H9 (cell line): ENCODE measurements around the gene TMC3. TPM values are rescaled to one million over a fixed set of nuclear protein-coding genes. Genes with fewer than 3 reads are reported as not detected.

Experiments
- DNase-seq: peaks from one replicate; pipeline ENCODE4 v3.0.0-alpha.2; 2017
- H2AFZ ChIP-seq: one replicate; pipeline ENCODE4 v1.6.1; 2013; ENCODE audit warnings: mild to moderate bottlenecking, low read length, control low read depth, moderate library complexity
- H2AK5ac ChIP-seq: 2 replicates; pipeline ENCODE4 v1.6.1; 2013; ENCODE audit warnings: low read length, control low read depth, mixed read lengths; ENCODE audit not compliant: insufficient read length
- H2BK120ac ChIP-seq: one replicate; pipeline ENCODE4 v1.6.1; 2013; ENCODE audit warnings: low read depth, mild to moderate bottlenecking, low read length, control low read depth, inconsistent platforms; ENCODE audit not compliant: poor library complexity, severe bottlenecking
- H2BK12ac ChIP-seq: 2 replicates; pipeline ENCODE4 v1.6.1; 2013; ENCODE audit warnings: low read length, control low read depth, mixed read lengths, low read depth; ENCODE audit not compliant: insufficient read length
- H2BK15ac ChIP-seq: 2 replicates; pipeline ENCODE4 v1.6.1; 2013; ENCODE audit warnings: low read depth, low read length, control low read depth
- H2BK20ac ChIP-seq: one replicate; pipeline ENCODE4 v1.6.1; 2013; ENCODE audit warnings: low read depth, mild to moderate bottlenecking, low read length, control low read depth, inconsistent platforms; ENCODE audit not compliant: poor library complexity, severe bottlenecking
- H2BK5ac ChIP-seq: 2 replicates; pipeline ENCODE4 v1.6.1; 2013; ENCODE audit warnings: low read length, control low read depth, mixed read lengths; ENCODE audit not compliant: insufficient read length
- H3K14ac ChIP-seq: 2 replicates; pipeline ENCODE4 v1.6.1; 2013; ENCODE audit warnings: low read length, control low read depth; ENCODE audit not compliant: insufficient read depth
- H3K18ac ChIP-seq: 2 replicates; pipeline ENCODE4 v1.6.1; 2013; ENCODE audit warnings: low read depth, mild to moderate bottlenecking, mixed read lengths, low read length, control low read depth; ENCODE audit not compliant: insufficient read length
- H3K23ac ChIP-seq: 2 replicates; pipeline ENCODE4 v1.6.1; 2013; ENCODE audit warnings: low read length, control low read depth, mixed read lengths, low read depth; ENCODE audit not compliant: insufficient read length
- H3K23me2 ChIP-seq: 2 replicates; pipeline ENCODE4 v1.6.1; 2013; ENCODE audit warnings: low read depth, mild to moderate bottlenecking, mixed read lengths, low read length, control low read depth; ENCODE audit not compliant: insufficient read length, poor library complexity, severe bottlenecking
- H3K27ac ChIP-seq: 2 replicates; pipeline ENCODE4 v1.5.1; 2013; ENCODE audit warnings: low read length, control low read depth, mixed read lengths, low read depth; ENCODE audit not compliant: insufficient read length
- H3K27me3 ChIP-seq: 2 replicates; pipeline ENCODE4 v1.6.1; 2013; ENCODE audit warnings: low read length, control low read depth, inconsistent platforms; ENCODE audit not compliant: insufficient read depth
- H3K4ac ChIP-seq: 2 replicates; pipeline ENCODE4 v1.6.1; 2013; ENCODE audit warnings: low read depth, mild to moderate bottlenecking, control low read depth, inconsistent platforms, low read length, moderate library complexity
- H3K4me1 ChIP-seq: 2 replicates; pipeline ENCODE4 v1.6.1; 2013; ENCODE audit warnings: low read length, control low read depth, inconsistent platforms; ENCODE audit not compliant: insufficient read depth
- H3K4me2 ChIP-seq: 2 replicates; pipeline ENCODE4 v1.6.1; 2013; ENCODE audit warnings: low read length, control low read depth, mixed read lengths; ENCODE audit not compliant: insufficient read length, insufficient read depth
- H3K56ac ChIP-seq: 2 replicates; pipeline ENCODE4 v1.6.1; 2013; ENCODE audit warnings: low read depth, mild to moderate bottlenecking, mixed read lengths, low read length, control low read depth; ENCODE audit not compliant: insufficient read length
- H3K79me1 ChIP-seq: 2 replicates; pipeline ENCODE4 v1.6.1; 2013; ENCODE audit warnings: low read depth, mild to moderate bottlenecking, moderate library complexity, low read length, control low read depth, inconsistent platforms; ENCODE audit not compliant: insufficient read depth, poor library complexity, severe bottlenecking
- H3K79me2 ChIP-seq: 2 replicates; pipeline ENCODE4 v1.6.1; 2013; ENCODE audit warnings: low read length, control low read depth, inconsistent platforms; ENCODE audit not compliant: insufficient read depth
- H3K9ac ChIP-seq: 2 replicates; pipeline ENCODE4 v1.6.1; 2013; ENCODE audit warnings: low read length, control low read depth, mixed read lengths; ENCODE audit not compliant: insufficient read length; ENCODE audit errors: extremely low read depth
- H3K9me3 ChIP-seq: one replicate; pipeline ENCODE4 v1.6.1; 2013; ENCODE audit warnings: low read depth, low read length, inconsistent platforms; ENCODE audit not compliant: control insufficient read depth
- H3T11ph ChIP-seq: one replicate; pipeline ENCODE4 v1.6.1; 2013; ENCODE audit warnings: mild to moderate bottlenecking, low read length, control low read depth, inconsistent platforms
- H4K20me1 ChIP-seq: one replicate; pipeline ENCODE4 v1.6.1; 2013; ENCODE audit not compliant: control insufficient read depth, insufficient read length, insufficient read depth
- H4K5ac ChIP-seq: 2 replicates; pipeline ENCODE4 v1.6.1; 2013; ENCODE audit warnings: low read depth, mild to moderate bottlenecking, mixed read lengths, low read length, control low read depth; ENCODE audit not compliant: insufficient read length
- H4K8ac ChIP-seq: replicated peaks from 2 replicates; pipeline ENCODE4 v1.6.1; 2013; ENCODE audit warnings: low read length, control low read depth, mixed read lengths, low read depth; ENCODE audit not compliant: insufficient read length
- H4K91ac ChIP-seq: 2 replicates; pipeline ENCODE4 v1.6.1; 2013; ENCODE audit warnings: low read depth, mild to moderate bottlenecking, moderate library complexity, mixed read lengths, low read length, control low read depth; ENCODE audit not compliant: insufficient read length
- H3K27ac Mint-ChIP-seq, 3 experiments: 2 replicates in 2 of 3; 3 replicates in 1 of 3; pipeline ENCODE4 v1.8.0; 2020 to 2021; ENCODE audit warnings: mixed read lengths in 3 of 3, mild to moderate bottlenecking in 1 of 3, moderate library complexity in 1 of 3
- H3K27me3 Mint-ChIP-seq: 2 replicates; pipeline ENCODE4 v1.8.0; 2021; ENCODE audit warnings: low read depth, mild to moderate bottlenecking, moderate library complexity, mixed read lengths
- H3K36me3 Mint-ChIP-seq, 3 experiments: 2 replicates in 2 of 3; 3 replicates in 1 of 3; pipeline ENCODE4 v1.8.0; 2020 to 2021; ENCODE audit warnings: low read depth in 3 of 3, mixed read lengths in 3 of 3; ENCODE audit not compliant: insufficient read depth in 1 of 3
- H3K4me1 Mint-ChIP-seq, 2 experiments: 2 replicates each; pipeline ENCODE4 v1.8.0; 2020; ENCODE audit warnings: mixed read lengths in 2 of 2
- H3K4me3 Mint-ChIP-seq, 2 experiments: 2 replicates in 1 of 2; 3 replicates in 1 of 2; pipeline ENCODE4 v1.8.0; 2020 to 2021; ENCODE audit warnings: mild to moderate bottlenecking in 2 of 2, mixed read lengths in 2 of 2, moderate library complexity in 1 of 2
- H3K9me3 Mint-ChIP-seq, 2 experiments: 2 replicates in 1 of 2; 3 replicates in 1 of 2; pipeline ENCODE4 v1.8.0; 2020; ENCODE audit warnings: mild to moderate bottlenecking in 2 of 2, mixed read lengths in 2 of 2, moderate library complexity in 1 of 2
- WGBS: extraction: QIAGEN DNeasy Blood & Tissue Kit; methylation state at CpG from one replicate; pipeline ENCODE4 v1.1.7; 2013; ENCODE audit warnings: missing lambda C conversion rate, low lambda C conversion rate, mixed read lengths; ENCODE audit not compliant: insufficient read length; ENCODE audit errors: extremely low coverage; 5-methylcytosine and 5-hydroxymethylcytosine counted together
- total RNA-seq: library from RNA; stranded (reverse); gene quantifications from 2 replicates; pipeline ENCODE4 v1.2.1, GENCODE V29; 2021
- TF ChIP-seq, protein P1 (sequence below): fragments of 200-600 bp; sonication (generic); conservative IDR thresholded peaks from 3 replicates; pipeline ENCODE4 v1.8.0; 2021; ENCODE audit warnings: antibody characterized with exemption, mild to moderate bottlenecking

The TMC3 gene
- total RNA-seq, 1 experiment from 2014 or later: not detected

DNA sequence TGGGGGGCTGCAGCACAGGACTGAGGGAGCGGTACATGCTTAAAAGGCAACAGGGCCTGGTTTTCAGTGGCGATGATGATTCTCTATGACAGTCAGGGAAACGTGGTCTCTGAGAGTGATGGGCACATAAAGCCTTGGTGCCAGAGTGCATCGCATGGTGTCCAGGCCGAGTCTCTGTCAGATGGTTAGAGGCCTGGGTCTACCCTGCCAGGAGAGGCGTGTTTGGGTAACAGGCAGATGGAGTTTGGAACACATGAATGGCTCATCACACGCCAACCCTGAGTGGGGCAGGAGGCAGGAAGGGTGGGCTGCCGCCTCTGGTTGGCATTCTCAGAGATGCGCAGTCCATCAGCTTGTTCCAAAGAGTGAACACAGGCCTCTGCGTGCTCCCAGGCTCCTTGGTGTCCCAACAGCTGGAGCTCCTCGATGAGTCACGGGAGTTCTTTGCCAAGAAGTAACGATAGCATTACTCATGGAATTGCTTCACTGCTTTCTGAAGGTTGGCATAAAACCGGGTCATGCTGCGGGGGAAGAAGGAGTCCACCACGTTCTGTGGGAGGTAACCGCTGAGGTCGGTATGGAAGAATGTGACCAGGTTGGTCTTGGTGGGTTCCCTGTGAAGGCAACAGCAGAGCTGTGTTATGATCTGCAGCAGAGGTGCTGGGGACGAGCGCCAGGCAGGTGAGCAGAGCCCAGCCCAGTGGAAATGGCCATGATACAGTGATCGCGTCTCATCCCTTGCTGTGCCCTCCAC is 61.0 kb downstream of the TMC3 start:
- Histone ChIP-seq H3K27me3 (no peaks in the 10 kb centered on the region), H4K8ac (no peak overlapping the region), H2BK20ac (no peak overlapping the region), H2BK12ac (no peak overlapping the region), H2AK5ac (no peak overlapping the region), H3K56ac (no peak overlapping the region), H3T11ph (no peak overlapping the region), H3K23ac (no peak overlapping the region), H3K9me3 (no peaks in the 10 kb centered on the region), H4K91ac (no peak overlapping the region), H3K27ac (no peak overlapping the region), H4K20me1 (no peaks in the 10 kb centered on the region), H3K18ac (no peak overlapping the region), H3K23me2 (no peaks in the 10 kb centered on the region), H2BK120ac (no peak overlapping the region), H3K4ac (no peak overlapping the region), H3K14ac (no peak overlapping the region), H3K4me2 (no peak overlapping the region), H3K79me1 (no peaks in the 10 kb centered on the region), H3K4me1 (no peaks in the 10 kb centered on the region), H2AFZ (no peak overlapping the region), H2BK15ac (no peak overlapping the region), H2BK5ac (no peak overlapping the region), H3K9ac (no peak overlapping the region), H4K5ac (no peak overlapping the region), H3K79me2 (no peaks in the 10 kb centered on the region)
- no peak for DNase-seq
- H3K27ac Mint-ChIP-seq: no peak overlapping the region
- H3K36me3 Mint-ChIP-seq: peaks cover 13 to 27% (median 20%) of the 10 kb centered on the region in 3 experiments
- H3K9me3 Mint-ChIP-seq: no peaks in the 10 kb centered on the region
- no peaks in the 10 kb centered on the region for H3K4me1 Mint-ChIP-seq
- H3K4me3 Mint-ChIP-seq: no peak overlapping the region
- no CpG with 5 or more reads among the region's 22 CpGs for WGBS
- H3K27me3 Mint-ChIP-seq: no peaks in the 10 kb centered on the region; the same call in 1 of the 2 replicates
- TF ChIP-seq, protein P1, sequence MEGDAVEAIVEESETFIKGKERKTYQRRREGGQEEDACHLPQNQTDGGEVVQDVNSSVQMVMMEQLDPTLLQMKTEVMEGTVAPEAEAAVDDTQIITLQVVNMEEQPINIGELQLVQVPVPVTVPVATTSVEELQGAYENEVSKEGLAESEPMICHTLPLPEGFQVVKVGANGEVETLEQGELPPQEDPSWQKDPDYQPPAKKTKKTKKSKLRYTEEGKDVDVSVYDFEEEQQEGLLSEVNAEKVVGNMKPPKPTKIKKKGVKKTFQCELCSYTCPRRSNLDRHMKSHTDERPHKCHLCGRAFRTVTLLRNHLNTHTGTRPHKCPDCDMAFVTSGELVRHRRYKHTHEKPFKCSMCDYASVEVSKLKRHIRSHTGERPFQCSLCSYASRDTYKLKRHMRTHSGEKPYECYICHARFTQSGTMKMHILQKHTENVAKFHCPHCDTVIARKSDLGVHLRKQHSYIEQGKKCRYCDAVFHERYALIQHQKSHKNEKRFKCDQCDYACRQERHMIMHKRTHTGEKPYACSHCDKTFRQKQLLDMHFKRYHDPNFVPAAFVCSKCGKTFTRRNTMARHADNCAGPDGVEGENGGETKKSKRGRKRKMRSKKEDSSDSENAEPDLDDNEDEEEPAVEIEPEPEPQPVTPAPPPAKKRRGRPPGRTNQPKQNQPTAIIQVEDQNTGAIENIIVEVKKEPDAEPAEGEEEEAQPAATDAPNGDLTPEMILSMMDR: no peak
